Fibroblast of the aortic adventitia (primary cell): ENCODE results near the gene MRC1. TPM values are rescaled to one million over a fixed set of nuclear protein-coding genes. Genes with fewer than 3 reads are reported as not detected.
A peak's percentile ranks its signal among the peaks of the same experiment; 100 is the strongest.

Experiments
- DNase-seq: peaks from one replicate; pipeline ENCODE4 v3.0.0-alpha.2; 2010; ENCODE audit warnings: low read depth
- H3K4me3 ChIP-seq: 2 replicates; pipeline ENCODE4 v1.5.1; 2011; ENCODE audit warnings: low read depth, mild to moderate bottlenecking, control low read depth, low read length, moderate library complexity
- CTCF ChIP-seq: IDR thresholded peaks from 2 replicates; pipeline ENCODE4 v1.5.1; 2011; ENCODE audit warnings: mild to moderate bottlenecking, low read length, control low read depth, inconsistent platforms; ENCODE audit not compliant: insufficient read depth
- total RNA-seq: library from RNA; depleted of rRNA; stranded (reverse); fragments of >200 nt; gene quantifications from 2 replicates; pipeline ENCODE4 v1.2.3, GENCODE V29; 2012; ENCODE audit warnings: low replicate concordance

Gene MRC1
- total RNA-seq, 1 donor = 0.09 TPM

GRCh38 chr10:17851611-17852010 lies 42.5 kb downstream of the MRC1 start:
- DNase-seq = no peak
- no peak for TF ChIP-seq CTCF
- no peak overlapping the region for H3K4me3 ChIP-seq

- TF ChIP-seq CTCF = no peak
- DNase-seq = no peak
- no peak overlapping the region for H3K4me3 ChIP-seq
Measured at GRCh38 chr10:17854044-17854652, 45.0 kb downstream of the MRC1 start.

GRCh38 chr10:17857040-17857439 lies 47.9 kb downstream of the MRC1 start:
- no peak for TF ChIP-seq CTCF
- H3K4me3 ChIP-seq = no peak overlapping the region
- DNase-seq = no peak

- no peak for TF ChIP-seq CTCF
- DNase-seq = no peak
- no peak overlapping the region for H3K4me3 ChIP-seq
Measured at GRCh38 chr10:17859492-17860156, 50.5 kb downstream of the MRC1 start.

- H3K4me3 ChIP-seq = no peak overlapping the region
- no peak for TF ChIP-seq CTCF
- no peak for DNase-seq
Measured at GRCh38 chr10:17861760-17862159, 52.6 kb downstream of the MRC1 start.

GRCh38 chr10:17865351-17865750 lies 56.2 kb downstream of the MRC1 start:
- TF ChIP-seq CTCF = no peak
- no peak overlapping the region for H3K4me3 ChIP-seq
- peak; percentile 16 for DNase-seq
